HL-60 (cell line): ENCODE data around the gene SLC14A1.

Experiments used
- DNase-seq, 2 experiments: peaks; one replicate each; pipeline ENCODE4 v3.0.0-alpha.2; 2010 to 2020; ENCODE audit warnings: low read depth in 1 of 2, low spot score in 1 of 2
- H3K27ac ChIP-seq: fragments of 250-450 bp; sonication (Bioruptor Pico); replicated peaks from 2 replicates; pipeline ENCODE4 v1.5.1; 2020; ENCODE audit warnings: mild to moderate bottlenecking, moderate library complexity
- H3K27me3 ChIP-seq: fragments of 250-450 bp; sonication (Bioruptor Pico); 2 replicates; pipeline ENCODE4 v1.5.1; 2021; ENCODE audit warnings: mild to moderate bottlenecking, moderate library complexity; ENCODE audit not compliant: insufficient read depth, poor library complexity, severe bottlenecking
- H3K4me3 ChIP-seq: replicated peaks from 2 replicates; pipeline ENCODE4 v1.5.1; 2011; ENCODE audit warnings: mild to moderate bottlenecking, control low read depth, low read length; ENCODE audit not compliant: insufficient read depth
- CTCF ChIP-seq: IDR thresholded peaks from one replicate; pipeline ENCODE4 v1.5.1; 2011; ENCODE audit warnings: low read length, control low read depth, inconsistent platforms; ENCODE audit not compliant: insufficient read depth
- GABPA ChIP-seq: IDR thresholded peaks from 2 replicates; pipeline ENCODE4 v1.6.1; 2012; ENCODE audit warnings: low read depth
- POLR2AphosphoS5 ChIP-seq: IDR thresholded peaks from 2 replicates; pipeline ENCODE4 v1.6.1; 2012; ENCODE audit warnings: low read depth
- SPI1 ChIP-seq: IDR thresholded peaks from 2 replicates; pipeline ENCODE4 v1.6.1; 2012; ENCODE audit warnings: low read depth, mild to moderate bottlenecking, borderline replicate concordance
- TF ChIP-seq, protein P1 (sequence below): IDR thresholded peaks from 2 replicates; pipeline ENCODE4 v1.6.1; 2012; ENCODE audit warnings: low read depth; ENCODE audit not compliant: insufficient replicate concordance

SLC14A1 gene

DNA sequence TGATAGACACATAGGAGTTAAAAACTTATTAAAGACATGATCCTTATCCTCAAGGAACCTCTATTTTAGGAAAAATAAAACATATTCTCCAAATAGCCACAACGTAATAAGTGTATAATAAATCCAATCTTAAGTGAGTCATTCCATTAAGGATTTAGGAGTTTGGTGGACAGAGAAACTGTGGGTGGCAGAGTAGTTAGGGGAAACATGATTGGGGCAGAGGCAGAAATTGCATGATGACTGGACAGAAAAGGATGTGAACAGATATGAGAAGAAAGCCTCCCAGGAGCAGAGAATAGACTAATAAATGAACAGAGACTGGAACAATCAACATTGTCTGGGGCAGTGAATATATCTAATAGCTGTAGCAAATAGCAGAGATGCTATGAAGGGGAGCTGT lies 53.4 kb downstream of the SLC14A1 start:
- Histone ChIP-seq H3K27ac (no peak overlapping the region), H3K27me3 (no peaks in the 10 kb centered on the region), H3K4me3 (no peak overlapping the region)
- TF ChIP-seq, protein P1, sequence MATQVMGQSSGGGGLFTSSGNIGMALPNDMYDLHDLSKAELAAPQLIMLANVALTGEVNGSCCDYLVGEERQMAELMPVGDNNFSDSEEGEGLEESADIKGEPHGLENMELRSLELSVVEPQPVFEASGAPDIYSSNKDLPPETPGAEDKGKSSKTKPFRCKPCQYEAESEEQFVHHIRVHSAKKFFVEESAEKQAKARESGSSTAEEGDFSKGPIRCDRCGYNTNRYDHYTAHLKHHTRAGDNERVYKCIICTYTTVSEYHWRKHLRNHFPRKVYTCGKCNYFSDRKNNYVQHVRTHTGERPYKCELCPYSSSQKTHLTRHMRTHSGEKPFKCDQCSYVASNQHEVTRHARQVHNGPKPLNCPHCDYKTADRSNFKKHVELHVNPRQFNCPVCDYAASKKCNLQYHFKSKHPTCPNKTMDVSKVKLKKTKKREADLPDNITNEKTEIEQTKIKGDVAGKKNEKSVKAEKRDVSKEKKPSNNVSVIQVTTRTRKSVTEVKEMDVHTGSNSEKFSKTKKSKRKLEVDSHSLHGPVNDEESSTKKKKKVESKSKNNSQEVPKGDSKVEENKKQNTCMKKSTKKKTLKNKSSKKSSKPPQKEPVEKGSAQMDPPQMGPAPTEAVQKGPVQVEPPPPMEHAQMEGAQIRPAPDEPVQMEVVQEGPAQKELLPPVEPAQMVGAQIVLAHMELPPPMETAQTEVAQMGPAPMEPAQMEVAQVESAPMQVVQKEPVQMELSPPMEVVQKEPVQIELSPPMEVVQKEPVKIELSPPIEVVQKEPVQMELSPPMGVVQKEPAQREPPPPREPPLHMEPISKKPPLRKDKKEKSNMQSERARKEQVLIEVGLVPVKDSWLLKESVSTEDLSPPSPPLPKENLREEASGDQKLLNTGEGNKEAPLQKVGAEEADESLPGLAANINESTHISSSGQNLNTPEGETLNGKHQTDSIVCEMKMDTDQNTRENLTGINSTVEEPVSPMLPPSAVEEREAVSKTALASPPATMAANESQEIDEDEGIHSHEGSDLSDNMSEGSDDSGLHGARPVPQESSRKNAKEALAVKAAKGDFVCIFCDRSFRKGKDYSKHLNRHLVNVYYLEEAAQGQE: no peak
- TF ChIP-seq POLR2AphosphoS5 (no peak), SPI1 (no peak), GABPA (no peak), CTCF (no peak)
- no peak for DNase-seq

DNA sequence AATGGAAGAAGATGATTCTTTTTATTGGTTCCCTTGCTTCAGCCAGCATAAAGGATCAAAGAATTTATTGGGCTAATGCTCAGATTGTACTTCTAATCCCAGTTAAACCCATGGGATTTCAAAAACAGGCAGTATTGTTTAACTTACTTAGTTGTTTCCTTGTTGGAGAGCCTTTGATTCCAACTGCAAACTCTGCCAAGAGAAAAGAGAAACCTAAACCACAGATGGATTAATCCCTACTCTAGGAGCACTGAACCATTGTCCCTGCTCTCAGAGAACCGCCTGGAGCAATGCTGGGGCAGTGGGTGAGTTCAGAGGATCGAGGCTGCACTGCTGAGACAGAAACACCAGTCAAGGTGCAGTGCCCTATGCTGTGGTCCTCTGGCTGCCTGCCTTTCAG lies 56.6 kb downstream of the SLC14A1 start:
- DNase-seq: no peak
- Histone ChIP-seq H3K27ac (no peak overlapping the region), H3K4me3 (no peak overlapping the region), H3K27me3 (no peaks in the 10 kb centered on the region)
- TF ChIP-seq CTCF (no peak), SPI1 (no peak), GABPA (no peak), POLR2AphosphoS5 (no peak)
- TF ChIP-seq, protein P1: no peak

DNA sequence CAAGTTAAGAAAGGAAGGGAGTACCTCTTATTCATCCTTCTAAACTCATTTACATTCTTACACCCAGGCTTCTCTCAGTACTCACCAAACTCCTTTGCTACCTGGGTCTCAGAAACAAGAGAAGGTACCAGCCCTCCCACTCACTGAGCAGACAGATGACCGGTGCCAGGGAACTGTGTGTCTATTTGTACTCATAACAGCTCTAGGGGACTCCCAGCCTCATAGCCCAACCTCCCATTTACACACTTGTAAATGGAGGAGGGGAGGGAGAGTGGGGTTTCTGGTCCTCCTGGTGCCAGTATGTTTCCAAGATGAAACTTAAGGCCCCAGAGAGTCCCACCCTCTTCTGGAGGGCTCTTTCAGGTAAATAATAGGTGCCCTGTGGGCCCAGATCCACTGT lies 58.7 kb downstream of the SLC14A1 start:
- Histone ChIP-seq H3K27me3 (no peaks in the 10 kb centered on the region), H3K27ac (no peak overlapping the region), H3K4me3 (no peak overlapping the region)
- DNase-seq: no peak
- no peak for TF ChIP-seq POLR2AphosphoS5
- no peak for TF ChIP-seq GABPA
- no peak for TF ChIP-seq CTCF

GRCh38 chr18:45783097-45784075 lies 59.4 kb downstream of the SLC14A1 start:
- Histone ChIP-seq H3K27me3 (no peaks in the 10 kb centered on the region), H3K4me3 (no peak overlapping the region), H3K27ac (no peak overlapping the region)
- no peak for DNase-seq
- TF ChIP-seq CTCF: no peak
- no peak for TF ChIP-seq SPI1
- TF ChIP-seq POLR2AphosphoS5: no peak
- TF ChIP-seq GABPA: no peak
- TF ChIP-seq, protein P1: no peak
